ENCODE measurements around the gene ALKBH2. TPM values are rescaled to one million over a fixed set of nuclear protein-coding genes. Genes with fewer than 3 reads are reported as not detected.

ALKBH2 gene
- 44.6 to 49.9 TPM (median 48.3 TPM) in 5 replicates for total RNA-seq (2022; extraction: Qiagen RNA extraction)

GRCh38 chr12:109093022-109093918, at the start of gene ALKBH2:
TSS of gene ALKBH2 (minus strand) at chr12:109093472. CDS start at chr12:109092786, 686 bp downstream.

DNA sequence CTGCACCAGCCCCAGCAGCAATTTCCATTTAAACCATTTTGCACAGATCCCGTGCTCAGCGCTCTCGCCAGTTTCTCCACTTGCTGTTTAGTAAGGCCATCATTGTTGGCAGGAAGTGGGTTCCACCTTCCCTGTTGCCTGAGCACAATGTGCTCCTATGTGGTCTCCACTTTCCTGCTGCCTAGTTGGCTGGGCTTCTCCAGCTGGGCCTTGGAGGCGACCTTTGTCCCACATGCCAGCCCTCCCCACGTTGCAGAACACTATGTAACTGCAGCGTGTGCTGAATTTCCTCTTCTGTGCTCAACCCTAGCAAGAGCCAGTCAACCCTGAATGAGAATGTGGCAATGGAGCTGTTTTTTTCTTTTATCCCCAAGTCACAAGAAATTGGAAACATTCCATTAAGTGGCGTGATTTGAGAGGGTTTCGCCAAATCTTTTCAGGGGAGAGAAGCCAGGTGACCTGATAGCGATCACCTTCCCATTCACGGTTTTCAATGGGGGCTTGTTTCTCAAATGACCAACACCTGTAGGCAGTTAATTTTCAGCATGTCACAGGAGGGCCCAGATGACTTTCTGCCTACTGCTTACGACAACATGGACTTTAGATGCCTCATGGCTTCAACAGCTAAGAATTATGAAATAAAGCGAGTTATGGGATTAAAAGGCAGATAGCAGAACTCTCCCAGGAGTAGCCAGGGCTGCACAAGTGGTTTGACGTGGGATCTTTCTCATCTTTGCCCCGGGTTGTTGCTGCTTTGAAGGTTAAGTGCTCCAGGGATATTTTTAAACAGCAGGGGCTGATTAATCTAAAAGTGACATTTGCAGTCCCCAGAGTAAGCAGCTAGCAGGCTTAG, 22.7 kb upstream of the ALKBH2 start, which contains the start of gene ACACB:
Gene ACACB (plus strand): TSS at position 830 of the 853 bp plus-strand sequence. CDS start 22,819 bp downstream, outside the sequence.

GRCh38 chr12:109097435-109098182, 4.3 kb upstream of the ALKBH2 start, which contains the start of gene UNG:
TSS of gene UNG (plus strand) at chr12:109097597. CDS start at chr12:109097680, 83 bp downstream.

GRCh38 chr12:109052414-109053323, 40.6 kb downstream of the ALKBH2 start, which contains the start of gene USP30:
TSS of gene USP30 (plus strand) at chr12:109052576. CDS start at chr12:109052679, 103 bp downstream.

Other genes with a start within 250 kb of the ALKBH2 start
- gene SSH1, start 235.9 kb downstream of the ALKBH2 start, total RNA-seq (2022; extraction: Qiagen RNA extraction): 12.8 to 26.6 TPM (median 23.2 TPM) in 5 replicates
- gene DAO, start 213.4 kb downstream of the ALKBH2 start, total RNA-seq (2022; extraction: Qiagen RNA extraction): not detected in 5 replicates
- not detected in 5 replicates for gene SVOP, start 72.4 kb downstream of the ALKBH2 start, total RNA-seq (2022; extraction: Qiagen RNA extraction)
- 6.4 to 8.7 TPM (median 8.0 TPM) in 5 replicates for gene USP30, start 40.9 kb downstream of the ALKBH2 start, total RNA-seq (2022; extraction: Qiagen RNA extraction)
- gene UNG, start 4.1 kb upstream of the ALKBH2 start, total RNA-seq (2022; extraction: Qiagen RNA extraction): 84.7 to 90.1 TPM (median 86.5 TPM) in 5 replicates
- 8.3 to 11.6 TPM (median 9.2 TPM) in 5 replicates for gene ACACB, start 23.1 kb upstream of the ALKBH2 start, total RNA-seq (2022; extraction: Qiagen RNA extraction)
- 0.15 to 0.20 TPM in 2 of 5 replicates, not detected in the others for gene FOXN4, start 215.8 kb upstream of the ALKBH2 start, total RNA-seq (2022; extraction: Qiagen RNA extraction)